Activated effector memory CD4-positive, alpha-beta T cell treated with anti-CD3 and anti-CD28 coated beads, Interleukin-2, amount 50 U/mL, for 16 hours (primary cell): Measurements from ENCODE around the gene TMEM266.

Source experiments
- DNase-seq: peaks from one replicate; pipeline ENCODE4 v3.0.0-alpha.2; 2020

Gene TMEM266

DNA sequence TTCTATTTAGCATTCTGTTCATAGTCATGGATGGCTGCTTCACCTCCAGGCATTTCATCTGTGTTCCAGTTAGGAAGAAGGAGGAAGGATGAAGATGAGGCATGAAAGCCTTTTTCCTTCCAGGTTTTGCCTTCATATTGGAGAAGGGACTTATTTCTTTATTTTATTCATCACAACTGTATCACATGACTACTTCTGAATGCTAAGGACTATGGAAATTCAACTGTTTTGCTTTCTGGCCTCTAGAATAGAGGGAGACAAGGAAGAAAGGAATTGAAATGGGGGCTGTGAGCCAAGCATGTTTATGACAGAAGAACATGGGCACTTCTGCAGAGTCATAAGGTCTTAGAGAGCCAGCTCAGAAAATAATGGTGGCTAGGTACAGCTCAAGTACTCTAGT lies 10.4 kb downstream of the TMEM266 start:
- no peak for DNase-seq

DNA sequence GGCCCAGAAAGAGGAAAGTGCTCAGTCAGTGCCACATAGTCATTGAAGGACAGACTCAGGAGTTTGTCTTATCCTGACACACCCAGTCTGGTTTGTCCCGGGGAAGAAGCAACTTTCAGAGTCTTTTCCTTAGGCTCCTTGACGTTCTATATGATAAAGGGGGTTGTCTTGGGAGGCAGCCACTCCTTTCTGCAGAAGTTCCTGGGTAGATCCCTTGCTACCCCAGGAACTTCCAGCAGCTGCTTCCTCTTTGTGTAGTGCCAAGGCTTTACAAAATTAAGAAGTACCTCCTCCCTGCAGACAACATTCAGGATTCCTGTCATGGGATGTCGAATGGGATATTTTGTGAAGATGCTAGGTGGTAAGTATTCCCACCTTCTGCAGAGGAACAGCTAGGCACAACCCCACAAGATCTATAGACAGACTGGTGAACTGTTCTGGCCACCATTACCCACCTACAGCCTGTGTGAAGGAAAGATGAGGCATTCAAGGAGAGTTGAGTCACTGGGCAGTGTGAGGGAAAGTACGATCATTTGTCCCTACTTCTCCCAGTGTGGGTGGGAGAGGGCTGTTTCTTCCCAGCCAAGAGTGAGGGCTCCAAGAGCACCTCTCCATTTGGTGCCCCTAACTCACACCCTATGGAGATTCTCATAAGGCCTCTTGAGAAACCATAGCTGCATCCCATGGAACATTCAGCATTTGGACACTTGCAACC lies 11.3 kb downstream of the TMEM266 start:
- DNase-seq: no peak

DNA sequence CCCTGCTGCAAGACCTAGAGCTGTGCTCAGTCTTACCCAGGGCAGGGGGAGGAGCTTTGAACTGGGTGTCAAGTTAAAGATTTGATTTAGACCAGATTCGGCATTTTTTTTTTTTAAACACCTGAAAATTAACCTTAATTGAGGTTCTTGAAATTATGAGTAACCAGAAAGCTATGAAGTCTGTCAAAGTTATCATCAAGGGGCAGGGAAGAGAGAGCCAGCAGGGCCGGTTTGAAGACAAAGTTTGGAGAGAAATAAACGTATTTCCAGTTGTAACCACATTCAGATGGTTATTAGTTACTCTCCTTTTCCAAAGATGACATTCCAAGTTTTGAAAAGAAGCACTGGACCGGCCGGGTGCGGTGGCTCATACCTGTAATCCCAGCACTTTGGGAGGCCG lies 12.0 kb downstream of the TMEM266 start:
- no peak for DNase-seq

DNA sequence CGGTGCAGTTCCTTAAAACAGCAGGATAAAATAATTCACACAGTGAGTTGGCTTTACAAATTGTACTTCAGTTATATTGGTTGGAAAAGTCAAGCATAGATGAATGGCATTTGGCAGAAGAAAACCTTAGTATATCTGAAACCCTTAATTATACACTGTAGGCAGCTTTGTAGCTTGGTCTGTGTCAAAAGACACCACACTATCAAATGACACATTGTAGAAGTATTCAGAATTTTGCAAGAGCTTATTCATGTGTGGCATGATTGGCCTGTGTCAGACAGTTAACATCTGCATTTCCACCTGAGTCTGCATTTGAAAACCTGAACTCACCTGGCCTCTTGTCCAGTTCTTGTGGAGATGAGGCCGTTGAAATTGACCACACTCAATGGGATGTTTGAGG lies 13.8 kb downstream of the TMEM266 start:
- DNase-seq: no peak

DNA sequence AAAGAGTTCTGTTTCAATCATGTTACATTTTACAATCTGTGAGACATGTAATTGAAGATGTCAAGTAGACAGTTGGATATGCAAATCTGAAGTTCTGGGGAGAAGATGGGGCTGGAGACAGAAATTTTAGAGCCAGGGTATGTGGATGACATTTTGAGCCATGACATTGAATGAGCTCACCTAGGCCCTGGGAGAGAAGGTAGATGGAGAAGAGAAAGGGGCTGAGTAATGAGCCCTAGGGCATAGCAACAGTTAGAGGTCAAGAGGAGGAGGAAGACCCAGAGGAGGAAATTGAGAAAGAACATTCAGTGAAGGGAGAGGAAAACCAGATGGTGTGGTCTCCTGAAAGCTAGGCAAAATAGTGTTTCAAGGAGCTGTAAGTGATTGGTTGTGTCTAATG lies 15.3 kb downstream of the TMEM266 start:
- no peak for DNase-seq

DNA sequence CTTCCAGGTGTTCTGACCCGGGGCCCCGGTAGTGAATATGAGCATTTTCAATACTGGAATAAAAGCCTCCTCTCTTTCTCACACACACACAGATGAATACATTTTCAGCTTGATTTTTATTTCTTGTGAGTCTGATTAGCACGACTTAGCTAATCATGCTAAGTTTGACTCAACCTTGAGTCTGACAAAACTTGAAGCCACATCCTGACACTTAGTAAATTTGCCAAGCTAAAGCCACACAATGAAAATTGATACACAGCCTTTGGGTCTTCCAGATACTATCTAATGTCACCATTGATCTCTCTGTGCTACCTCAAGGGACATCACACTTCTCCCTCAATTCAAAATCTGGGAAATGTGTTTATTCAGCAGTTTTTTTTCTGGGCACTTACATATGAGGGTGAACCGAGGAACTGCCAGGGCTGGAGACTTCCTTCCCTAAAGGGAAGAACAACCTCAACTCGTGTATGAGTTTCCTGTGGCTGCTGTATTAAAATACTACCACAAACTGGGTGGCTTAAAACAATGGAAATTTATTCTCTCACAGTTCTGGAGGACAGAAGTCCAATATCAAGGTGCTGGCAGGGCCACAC lies 18.6 kb downstream of the TMEM266 start:
- DNase-seq: no peak

DNA sequence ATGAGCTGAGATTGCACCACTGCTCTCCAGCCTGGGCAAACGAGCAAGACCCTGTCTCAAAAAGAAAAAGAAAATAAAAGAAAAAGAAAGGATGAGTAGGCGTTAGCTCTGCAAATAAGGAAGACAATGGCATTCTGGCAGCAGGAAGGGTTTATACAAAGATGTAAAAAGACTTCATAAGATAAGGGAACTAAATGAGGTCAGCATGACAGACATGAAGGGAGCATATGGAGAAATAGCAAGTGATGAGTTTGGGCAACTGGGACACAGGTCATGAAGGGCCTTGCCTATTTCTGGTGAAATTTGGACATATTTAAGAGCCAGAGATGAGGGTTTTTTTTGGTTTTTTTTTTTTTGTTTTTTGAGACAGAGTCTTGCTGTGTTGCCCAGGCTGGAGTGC lies 24.5 kb downstream of the TMEM266 start:
- no peak for DNase-seq

DNA sequence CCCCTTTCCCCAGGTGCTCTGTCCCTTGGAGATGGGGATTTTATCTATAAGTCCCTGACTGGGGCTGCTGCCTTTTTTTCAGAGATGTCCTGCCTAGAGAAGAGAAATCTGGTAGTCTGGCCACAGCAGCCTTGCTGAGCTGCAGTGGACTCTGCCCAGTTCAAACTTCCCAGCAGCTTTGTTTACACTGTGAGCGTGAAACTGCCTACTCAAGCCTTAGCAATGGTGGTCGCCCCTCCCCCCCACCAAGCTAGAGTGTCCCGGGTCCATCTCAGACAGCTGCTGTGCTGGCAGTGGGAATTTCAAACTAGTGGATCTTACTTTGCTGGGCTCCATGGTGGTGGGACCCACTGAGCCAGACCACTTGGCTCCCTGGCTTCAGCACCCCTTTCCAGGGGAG lies 38.9 kb downstream of the TMEM266 start:
- DNase-seq: no peak

DNA sequence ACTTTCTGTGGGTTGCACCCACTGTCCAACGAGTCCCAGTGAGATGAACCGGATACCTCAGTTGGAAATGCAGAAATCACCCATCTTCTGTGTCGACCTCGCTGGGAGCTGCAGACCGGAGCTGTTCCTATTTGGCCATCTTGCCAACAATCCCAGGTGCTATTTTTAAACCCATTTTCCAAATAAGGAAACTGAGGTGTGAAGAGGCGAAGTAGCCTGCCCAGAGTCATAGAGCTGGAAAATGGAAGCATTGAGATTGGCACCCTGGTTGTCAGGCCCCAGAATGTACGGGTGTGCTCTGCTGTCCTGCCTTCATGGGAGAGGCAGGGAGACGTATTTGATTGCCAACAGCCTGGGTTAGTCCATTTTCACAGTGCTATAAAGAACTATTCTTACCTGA lies 39.6 kb downstream of the TMEM266 start:
- no peak for DNase-seq

DNA sequence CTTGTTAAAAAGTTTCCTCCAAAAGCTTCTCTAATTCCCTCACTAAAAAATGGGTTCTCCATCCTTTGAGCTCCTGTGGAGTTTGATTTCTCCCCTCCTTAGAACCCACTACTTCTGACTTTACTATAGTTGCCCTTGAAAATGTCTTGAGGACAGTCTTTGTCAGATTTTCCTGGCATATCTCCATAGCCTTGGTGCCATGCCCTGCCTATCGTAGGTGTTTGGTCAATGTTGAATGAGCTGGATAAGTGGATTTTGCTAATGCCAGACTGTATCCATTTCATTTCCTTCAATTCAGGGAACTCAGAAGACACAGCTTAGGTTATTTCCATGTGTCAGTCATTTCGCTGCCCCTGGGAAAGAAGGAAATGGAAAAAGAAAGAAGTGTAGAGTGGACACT lies 40.6 kb downstream of the TMEM266 start:
- DNase-seq: no peak

DNA sequence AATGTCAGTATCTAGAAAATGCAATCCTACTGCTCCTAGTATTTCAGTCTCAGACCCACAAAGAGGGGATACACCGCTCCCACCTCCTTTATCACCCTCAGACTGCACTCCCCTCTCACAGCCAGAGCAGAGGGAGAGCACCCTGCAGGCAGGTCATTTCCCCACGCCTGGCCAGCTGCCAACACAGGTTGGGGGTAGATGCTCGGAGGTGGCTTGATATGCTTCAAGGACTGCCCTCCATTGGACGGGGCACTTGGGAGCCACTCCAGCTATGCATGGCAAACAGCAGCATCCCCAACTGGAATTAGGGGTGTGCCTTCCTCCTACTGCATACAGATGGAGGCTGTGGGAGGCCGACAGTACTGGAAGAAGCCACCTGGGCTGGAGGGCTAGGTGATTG lies 41.9 kb downstream of the TMEM266 start:
- DNase-seq: no peak

DNA sequence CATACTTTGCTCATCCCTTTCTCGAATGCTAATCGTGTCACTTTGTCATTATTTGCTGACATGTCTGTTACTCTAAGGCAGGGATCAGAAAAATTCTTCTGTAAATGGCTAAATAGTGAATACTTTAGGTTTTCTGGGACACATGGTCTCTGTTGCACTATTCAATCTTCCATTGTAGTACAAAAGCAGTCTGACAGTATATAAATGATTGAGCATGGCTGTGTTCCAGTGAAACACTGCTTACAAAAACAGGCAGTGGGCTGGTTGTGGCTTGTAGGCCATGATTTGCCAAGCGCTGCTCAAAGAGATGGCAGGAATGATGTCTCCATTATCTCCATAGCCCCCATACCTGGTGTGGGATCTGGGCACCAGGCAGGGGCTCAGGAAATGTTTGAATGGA lies 45.6 kb downstream of the TMEM266 start:
- no peak for DNase-seq

DNA sequence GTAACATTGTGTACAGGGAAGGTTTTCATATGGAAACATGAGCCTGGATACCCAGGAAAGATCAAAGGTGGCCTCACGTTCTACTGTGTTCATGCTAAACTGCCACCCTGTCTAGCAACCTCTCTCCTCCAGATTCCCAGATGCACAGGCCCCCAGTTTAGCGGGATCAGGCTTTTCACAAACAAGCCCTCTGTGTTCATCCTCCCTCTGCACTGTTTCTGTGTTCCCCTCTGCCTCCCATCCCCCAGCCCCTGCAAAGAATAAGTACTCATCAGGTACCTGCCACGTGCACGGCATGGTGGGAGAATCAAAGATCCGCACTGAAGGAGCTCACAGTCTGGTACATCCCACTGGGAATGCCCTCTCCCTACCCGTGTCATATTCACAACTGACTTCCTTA lies 46.1 kb downstream of the TMEM266 start:
- DNase-seq: no peak

DNA sequence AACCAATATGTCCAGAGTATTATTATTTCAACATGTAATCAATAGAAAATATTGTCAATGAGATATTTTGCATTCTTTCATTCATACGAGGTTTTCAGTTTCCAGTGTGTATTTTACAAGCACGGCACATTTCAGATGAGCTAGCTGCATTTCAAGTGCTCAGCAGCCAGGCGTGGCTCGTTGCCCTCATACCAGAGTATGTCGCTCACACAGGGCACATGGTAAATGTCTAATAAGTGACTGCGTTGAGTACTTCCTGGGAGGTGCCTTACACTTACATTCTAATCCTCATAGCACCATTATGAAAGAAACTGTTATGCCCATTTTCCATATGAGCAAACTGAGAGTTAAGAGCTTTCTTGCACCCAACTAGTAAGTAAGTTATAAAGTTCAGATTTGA lies 47.4 kb downstream of the TMEM266 start:
- no peak for DNase-seq

DNA sequence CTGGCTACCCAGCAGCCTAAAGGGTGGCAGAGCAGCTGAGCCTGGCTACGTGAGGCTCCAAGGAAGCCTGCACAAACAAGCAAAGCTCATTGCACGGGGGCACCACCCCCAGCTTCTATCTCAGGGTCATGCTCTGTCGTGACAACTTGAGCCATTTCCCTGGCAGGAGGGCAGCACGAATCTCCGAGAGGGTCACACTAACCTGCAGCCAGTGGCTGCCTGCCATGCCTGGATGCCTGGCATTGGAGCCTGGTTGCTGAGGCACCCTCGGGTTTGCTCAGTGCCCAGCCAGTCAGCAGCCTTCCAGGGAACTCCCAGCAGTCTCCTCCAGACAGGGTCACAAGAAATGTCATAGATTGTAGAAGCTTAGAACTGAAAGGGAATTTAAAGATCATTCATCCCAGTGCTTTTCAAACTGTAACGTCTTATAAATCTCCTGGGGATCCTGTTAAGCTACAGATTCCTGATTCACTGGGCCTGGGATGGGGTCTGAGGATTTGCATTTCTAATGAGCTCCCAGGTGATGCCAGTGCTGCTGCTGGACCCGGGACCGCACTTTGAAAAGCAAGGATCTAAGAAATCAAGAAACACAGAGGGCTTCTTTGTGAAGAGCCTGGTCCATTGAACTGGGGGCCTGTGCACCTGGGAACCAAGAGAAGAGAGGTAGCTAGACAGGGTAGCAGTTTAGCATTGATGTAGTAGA lies 48.4 kb downstream of the TMEM266 start:
- no peak for DNase-seq

DNA sequence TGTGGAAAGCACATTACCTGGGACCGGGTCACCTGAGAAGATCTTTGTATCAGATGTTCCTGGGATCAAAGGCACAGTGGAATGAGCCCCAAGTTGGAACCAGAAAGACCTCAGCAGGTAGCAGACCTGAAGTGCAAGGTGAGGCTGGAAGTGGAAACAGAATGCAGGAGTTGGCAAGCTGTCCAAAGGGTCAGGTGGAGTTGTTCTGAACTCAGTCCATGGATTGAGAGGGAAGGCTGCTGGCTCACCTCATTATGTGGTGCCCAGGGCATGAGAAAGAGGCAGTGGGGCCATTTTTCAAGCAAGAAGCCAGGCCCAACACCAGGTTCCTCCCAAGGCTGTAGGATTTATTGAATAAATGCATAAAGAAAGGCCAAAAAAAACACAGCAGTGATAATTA lies 49.3 kb downstream of the TMEM266 start:
- no peak for DNase-seq

DNA sequence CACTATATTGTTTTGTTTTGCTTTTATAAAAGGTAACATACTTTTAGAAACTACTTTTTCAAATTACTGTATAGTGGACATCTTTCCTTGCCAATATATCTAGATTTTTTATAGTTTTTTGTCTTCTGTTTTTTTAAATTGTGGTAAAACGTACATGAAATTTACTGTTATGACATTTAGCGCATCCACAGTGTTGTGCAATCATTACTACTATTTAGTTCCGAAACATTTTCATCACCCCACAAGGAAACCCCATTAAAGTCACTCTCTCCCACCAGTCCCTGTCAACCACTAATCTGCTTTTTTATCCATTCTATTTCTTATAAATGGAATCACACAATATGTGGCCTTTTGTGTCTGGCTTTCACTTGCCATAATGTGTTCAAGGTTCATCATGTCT lies 54.8 kb downstream of the TMEM266 start:
- no peak for DNase-seq

DNA sequence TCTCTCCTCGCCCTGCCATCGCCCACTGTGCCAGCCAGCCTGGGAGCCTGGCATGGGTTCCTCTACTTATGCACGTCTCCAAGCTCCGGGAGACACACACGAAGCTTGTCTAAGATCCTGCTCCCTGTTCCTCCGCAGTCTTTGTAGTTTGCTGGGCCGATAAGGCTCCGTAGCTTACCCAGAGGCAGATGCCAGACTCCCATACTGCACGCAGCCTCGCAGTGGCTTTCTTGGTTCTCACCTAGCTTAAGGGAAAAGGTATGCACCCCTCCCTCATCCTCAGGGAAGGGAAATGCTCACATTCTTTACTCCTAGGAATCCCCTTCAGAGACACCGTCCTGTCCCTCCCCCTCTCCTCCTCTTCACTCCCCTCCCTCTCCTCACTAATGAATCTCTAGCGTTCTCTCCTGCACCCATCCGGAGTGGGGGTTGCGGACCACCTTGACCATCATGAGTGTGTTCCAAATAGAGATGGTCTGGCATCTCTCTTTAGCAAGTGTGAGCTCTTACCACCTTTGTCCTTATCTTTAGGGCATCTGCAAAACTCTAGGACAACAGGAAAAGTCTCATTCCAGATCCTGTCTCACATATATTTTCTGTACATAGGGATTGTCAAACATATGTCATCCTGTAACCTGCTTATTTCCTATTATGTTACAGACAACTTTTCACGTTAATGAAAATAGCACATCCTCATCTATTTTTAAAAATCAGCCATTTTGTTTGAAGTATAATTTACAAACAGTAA lies 56.5 kb downstream of the TMEM266 start:
- no peak for DNase-seq

DNA sequence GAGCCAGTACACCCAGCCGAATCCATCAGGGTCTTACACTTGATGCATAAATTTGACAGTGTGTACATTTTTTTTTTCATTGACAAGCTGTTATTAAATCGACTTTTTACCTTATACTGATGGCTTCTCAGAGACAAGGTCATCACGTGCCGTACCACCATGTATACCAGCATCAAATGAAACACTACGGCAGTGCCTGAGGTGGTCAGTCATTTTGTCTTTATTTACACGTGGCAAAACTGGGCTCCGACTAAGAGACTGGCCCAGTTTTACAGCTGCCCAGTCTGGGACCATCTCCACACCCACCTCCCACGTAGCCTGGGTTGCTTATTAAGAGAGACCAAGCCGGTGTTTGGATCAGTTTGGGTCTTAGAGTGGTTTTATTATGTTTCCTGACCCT lies 57.4 kb downstream of the TMEM266 start:
- no peak for DNase-seq

DNA sequence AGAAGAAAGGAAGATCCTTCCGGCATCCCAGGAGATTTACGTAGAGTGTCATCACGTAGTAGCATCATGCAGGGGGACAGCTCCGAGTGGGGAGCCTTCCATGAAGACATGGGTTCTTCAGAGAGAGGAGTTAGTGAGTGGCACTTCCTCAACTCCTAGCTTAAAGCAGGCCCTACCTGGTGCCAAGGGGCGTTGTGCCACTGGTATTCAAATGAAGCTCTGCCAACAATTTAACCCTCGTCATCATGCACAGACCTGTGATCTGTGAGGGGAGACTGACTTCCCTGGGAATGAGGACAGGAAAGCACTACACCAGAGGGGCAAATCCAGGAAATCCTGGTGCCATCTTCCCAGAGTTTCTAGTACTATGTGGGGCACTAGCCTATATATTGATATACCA lies 59.0 kb downstream of the TMEM266 start:
- no peak for DNase-seq

DNA sequence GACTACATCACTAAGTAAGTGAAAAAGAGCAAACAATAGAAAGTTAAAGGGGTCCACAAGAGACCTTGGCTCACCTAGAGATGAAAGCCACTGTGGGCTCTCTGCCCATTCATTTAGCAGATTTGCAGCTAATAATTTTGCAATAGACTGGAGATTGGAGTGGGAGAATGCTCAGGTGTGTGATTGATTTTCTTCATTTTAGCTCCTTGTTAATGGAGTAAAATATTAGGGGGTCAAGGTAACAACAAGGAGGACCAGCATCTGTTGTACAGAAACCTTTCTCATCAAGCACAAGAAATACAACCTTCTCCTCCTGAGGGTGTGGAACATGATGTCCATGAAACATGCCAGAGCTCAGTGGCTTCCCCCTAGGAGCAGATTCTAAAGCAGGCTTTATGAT lies 63.2 kb downstream of the TMEM266 start:
- peak; percentile 1 for DNase-seq

DNA sequence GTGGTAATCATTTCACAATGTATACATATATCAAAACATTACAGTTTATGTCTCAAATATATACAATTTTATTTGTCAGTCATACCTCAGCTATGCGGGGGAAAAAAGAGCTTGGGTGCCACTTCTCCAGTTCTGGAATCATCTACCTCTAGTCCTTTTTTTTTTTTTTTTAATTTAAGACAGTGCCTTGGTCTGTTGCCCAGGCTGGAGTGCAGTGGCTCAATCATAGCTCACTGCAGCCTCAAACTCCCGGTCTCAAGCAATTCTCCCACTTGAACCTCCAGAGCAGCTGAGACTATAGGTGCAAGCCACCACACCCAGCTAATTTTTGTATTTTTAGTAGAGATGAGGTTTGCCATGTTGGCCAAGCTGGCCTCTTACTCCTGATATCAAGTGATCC lies 67.4 kb downstream of the TMEM266 start:
- peak; percentile 10 for DNase-seq

DNA sequence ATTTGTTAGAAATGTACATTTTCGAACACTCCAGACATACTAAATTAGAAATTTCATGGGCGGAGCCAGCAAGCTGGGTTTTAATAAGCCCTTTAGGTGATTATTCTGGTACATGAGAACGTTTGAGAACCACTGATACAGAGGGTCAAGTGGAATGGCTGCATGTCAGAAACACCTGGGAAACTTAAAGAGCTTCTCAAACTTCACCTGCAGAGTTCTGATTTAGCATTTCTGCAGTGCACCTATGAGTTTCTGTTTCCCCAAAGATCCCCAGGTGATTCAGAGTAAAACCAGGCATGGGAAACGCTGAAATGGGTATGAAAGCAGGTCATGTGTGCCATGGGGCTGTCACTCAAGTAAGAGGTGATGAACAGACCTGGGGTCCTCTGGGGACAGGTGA lies 68.1 kb downstream of the TMEM266 start:
- DNase-seq: peak; percentile 5

DNA sequence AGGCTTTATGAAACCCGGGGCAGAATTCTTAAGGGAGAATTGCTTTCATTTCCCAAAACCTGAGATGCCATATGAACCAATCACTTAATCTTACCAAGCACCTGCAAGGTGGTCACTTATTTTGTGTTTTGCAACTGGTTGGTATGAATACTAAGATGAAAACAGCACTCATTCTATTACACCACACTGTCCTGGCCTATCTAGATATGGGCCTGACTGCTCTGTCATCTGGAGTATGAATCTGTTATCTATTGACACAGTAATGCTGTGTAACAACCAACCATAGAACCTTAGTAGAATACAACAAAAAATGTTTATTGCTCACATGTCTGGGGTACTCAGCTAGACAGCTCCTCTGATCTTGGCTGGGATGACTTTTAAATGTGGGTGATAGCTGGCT lies 74.8 kb downstream of the TMEM266 start:
- DNase-seq: no peak
